IMR-90 (cell line): ENCODE results near the gene ERC2.

Experiments used
- POLR2A ChIP-seq: IDR thresholded peaks from 2 replicates; pipeline ENCODE4 v1.6.1; 2012; ENCODE audit warnings: mild to moderate bottlenecking, low read depth, low read length
- TF ChIP-seq, protein P1 (sequence below): conservative IDR thresholded peaks from 2 replicates; pipeline ENCODE4 v1.5.1; 2012; ENCODE audit warnings: mild to moderate bottlenecking, low read depth, low read length, improper control_type of control experiment
- TF ChIP-seq, protein P2 (sequence below): fragments of 150-350 bp; IDR thresholded peaks from 2 replicates; pipeline ENCODE4 v1.6.1; 2017; ENCODE audit warnings: mild to moderate bottlenecking, antibody characterized with exemption, low read length, low read depth

DNA sequence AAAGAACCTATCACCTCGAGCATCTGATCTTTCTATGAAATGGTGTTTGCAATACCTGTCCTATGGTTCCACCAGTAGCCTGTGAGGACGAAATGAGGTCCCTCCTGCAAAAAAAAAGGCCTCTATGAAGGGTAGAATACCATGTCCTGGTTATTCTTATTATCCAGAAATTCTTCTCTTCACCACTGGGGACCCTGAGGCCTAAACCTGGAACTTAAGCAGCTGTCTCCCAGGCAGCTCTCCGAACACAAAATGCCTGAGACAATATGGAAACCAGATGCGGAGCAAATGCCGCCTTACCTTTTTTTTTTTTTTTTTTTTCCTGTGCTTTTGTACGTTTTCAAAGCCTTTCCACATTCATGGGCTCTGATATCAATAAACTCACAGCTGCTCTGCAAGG lies 919.1 kb downstream of the ERC2 start:
- TF ChIP-seq, protein P1, sequence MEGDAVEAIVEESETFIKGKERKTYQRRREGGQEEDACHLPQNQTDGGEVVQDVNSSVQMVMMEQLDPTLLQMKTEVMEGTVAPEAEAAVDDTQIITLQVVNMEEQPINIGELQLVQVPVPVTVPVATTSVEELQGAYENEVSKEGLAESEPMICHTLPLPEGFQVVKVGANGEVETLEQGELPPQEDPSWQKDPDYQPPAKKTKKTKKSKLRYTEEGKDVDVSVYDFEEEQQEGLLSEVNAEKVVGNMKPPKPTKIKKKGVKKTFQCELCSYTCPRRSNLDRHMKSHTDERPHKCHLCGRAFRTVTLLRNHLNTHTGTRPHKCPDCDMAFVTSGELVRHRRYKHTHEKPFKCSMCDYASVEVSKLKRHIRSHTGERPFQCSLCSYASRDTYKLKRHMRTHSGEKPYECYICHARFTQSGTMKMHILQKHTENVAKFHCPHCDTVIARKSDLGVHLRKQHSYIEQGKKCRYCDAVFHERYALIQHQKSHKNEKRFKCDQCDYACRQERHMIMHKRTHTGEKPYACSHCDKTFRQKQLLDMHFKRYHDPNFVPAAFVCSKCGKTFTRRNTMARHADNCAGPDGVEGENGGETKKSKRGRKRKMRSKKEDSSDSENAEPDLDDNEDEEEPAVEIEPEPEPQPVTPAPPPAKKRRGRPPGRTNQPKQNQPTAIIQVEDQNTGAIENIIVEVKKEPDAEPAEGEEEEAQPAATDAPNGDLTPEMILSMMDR: peak; percentile 25; the same call in 1 of the 2 replicates
- TF ChIP-seq, protein P2, sequence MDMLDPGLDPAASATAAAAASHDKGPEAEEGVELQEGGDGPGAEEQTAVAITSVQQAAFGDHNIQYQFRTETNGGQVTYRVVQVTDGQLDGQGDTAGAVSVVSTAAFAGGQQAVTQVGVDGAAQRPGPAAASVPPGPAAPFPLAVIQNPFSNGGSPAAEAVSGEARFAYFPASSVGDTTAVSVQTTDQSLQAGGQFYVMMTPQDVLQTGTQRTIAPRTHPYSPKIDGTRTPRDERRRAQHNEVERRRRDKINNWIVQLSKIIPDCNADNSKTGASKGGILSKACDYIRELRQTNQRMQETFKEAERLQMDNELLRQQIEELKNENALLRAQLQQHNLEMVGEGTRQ: no peak
- no peak for TF ChIP-seq POLR2A
